HCT116 (cell line): ENCODE results near the gene LRRC61. TPM values are rescaled to one million over a fixed set of nuclear protein-coding genes. Genes with fewer than 3 reads are reported as not detected.

ENCODE experiments used
- ATAC-seq: fragments of 200-7000 bp; cut with Tn5 transposase; 2 replicates; pipeline ENCODE4 v1.9.1; 2020; ENCODE audit warnings: mild to moderate bottlenecking, moderate library complexity
- BruUV-seq: library from RNA; stranded (reverse); fragments of 400-500 nt; replicated peaks from 2 replicates; lab custom pipeline; 2021; lab: Mats Ljungman, UMichigan
- CTCF ChIA-PET: fragments of 300-600 bp; sonication (Branson Sonifier 250); formaldehyde crosslinking; loops from one replicate; lab custom pipeline; 2021; ENCODE audit warnings: antibody characterized with exemption; lab: Charles Lee
- POLR2A ChIA-PET: fragments of 300-600, 350-600 bp; sonication (Branson Sonifier 250); formaldehyde crosslinking; loops from one replicate; lab custom pipeline; 2021; ENCODE audit warnings: antibody characterized with exemption; lab: Charles Lee
- RAD21 ChIA-PET, 2 experiments: fragments of 300-600 bp; sonication (Branson Sonifier 250); formaldehyde crosslinking; loops; one replicate each; lab custom pipeline; 2023; ENCODE audit warnings: low total read pairs in 2 of 2; ENCODE audit not compliant: uncharacterized antibody in 2 of 2, unreplicated experiment in 2 of 2, low non-redundant PET in 1 of 2; lab: Charles Lee
- DNase-seq: peaks from one replicate; pipeline ENCODE4 v3.0.0-alpha.2; 2010; ENCODE audit warnings: low read depth, low spot score
- H2AFZ ChIP-seq: fragments of 200-600 bp; shearing (Covaris generic), sonication (generic); 2 replicates; pipeline ENCODE4 v1.6.1; 2017; ENCODE audit warnings: low read depth, mixed run types, mixed read lengths, antibody characterized with exemption, low read length; ENCODE audit not compliant: poor library complexity, severe bottlenecking
- H3K27ac ChIP-seq: 2 replicates; pipeline ENCODE4 v1.5.1; 2012; ENCODE audit warnings: low read depth, low read length
- H3K27me3 ChIP-seq: fragments of 200-600 bp; sonication (generic); 2 replicates; pipeline ENCODE4 v1.6.1; 2016; ENCODE audit warnings: mixed run types, low read length, mixed read lengths; ENCODE audit not compliant: insufficient read depth
- H3K36me3 ChIP-seq, 2 experiments: fragments of 200-500 bp in 1 of 2; fragments of 200-600 bp in 1 of 2; sonication (Bioruptor generic) in 1 of 2; sonication (generic) in 1 of 2; 2 replicates each; pipeline versions ENCODE4 v1.5.1 to v1.6.1; 2014 to 2016; ENCODE audit warnings: low read length in 2 of 2, inconsistent platforms in 1 of 2, mixed read lengths in 1 of 2, mixed run types in 1 of 2; ENCODE audit not compliant: insufficient read depth in 2 of 2, control insufficient read depth in 1 of 2
- H3K4me1 ChIP-seq, 2 experiments: fragments of 200-600 bp in 1 of 2; sonication (generic) in 1 of 2; 2 replicates each; pipeline versions ENCODE4 v1.5.1 to v1.6.1; 2012 to 2017; ENCODE audit warnings: low read length in 2 of 2, inconsistent platforms in 1 of 2, mild to moderate bottlenecking in 1 of 2, mixed read lengths in 1 of 2, mixed run types in 1 of 2, moderate library complexity in 1 of 2; ENCODE audit not compliant: insufficient read depth in 2 of 2, control insufficient read depth in 1 of 2
- H3K4me2 ChIP-seq: fragments of 200-600 bp; sonication (generic); 2 replicates; pipeline ENCODE4 v1.6.1; 2017; ENCODE audit warnings: mixed run types, low read length, mixed read lengths
- H3K4me3 ChIP-seq, 2 experiments: fragments of 200-600 bp in 1 of 2; sonication (generic) in 1 of 2; replicated peaks in 1 of 2; 2 replicates each; pipeline ENCODE4 v1.5.1; 2011 to 2016; ENCODE audit warnings: low read length in 2 of 2, control low read depth in 1 of 2, low read depth in 1 of 2, mild to moderate bottlenecking in 1 of 2, mixed read lengths in 1 of 2, mixed run types in 1 of 2
- H3K79me2 ChIP-seq: fragments of 200-600 bp; sonication (generic); 2 replicates; pipeline ENCODE4 v1.6.1; 2017; ENCODE audit warnings: mild to moderate bottlenecking, mixed run types, low read length, moderate library complexity, mixed read lengths; ENCODE audit not compliant: insufficient read depth
- H3K9ac ChIP-seq: fragments of 200-600 bp; sonication (generic); 2 replicates; pipeline ENCODE4 v1.6.1; 2016; ENCODE audit warnings: low read length, mixed read lengths
- H3K9me2 ChIP-seq: fragments of 200-600 bp; sonication (generic), shearing (Covaris generic); 2 replicates; pipeline ENCODE4 v1.6.1; 2017; ENCODE audit warnings: mixed run types, mild to moderate bottlenecking, moderate library complexity; ENCODE audit not compliant: insufficient read depth
- H3K9me3 ChIP-seq, 2 experiments: fragments of 200-500 bp in 1 of 2; fragments of 200-600 bp in 1 of 2; sonication (Bioruptor generic) in 1 of 2; sonication (generic) in 1 of 2; 2 replicates each; pipeline ENCODE4 v1.6.1; 2014 to 2017; ENCODE audit warnings: low read length in 2 of 2, mixed read lengths in 2 of 2, inconsistent platforms in 1 of 2, low read depth in 1 of 2, mild to moderate bottlenecking in 1 of 2, mixed run types in 1 of 2, moderate library complexity in 1 of 2; ENCODE audit not compliant: control insufficient read depth in 1 of 2, insufficient read depth in 1 of 2
- H4K20me1 ChIP-seq: fragments of 200-600 bp; sonication (generic), shearing (Covaris generic); 2 replicates; pipeline ENCODE4 v1.6.1; 2017; ENCODE audit warnings: mixed run types, mild to moderate bottlenecking, moderate library complexity; ENCODE audit not compliant: insufficient read depth
- CBX3 ChIP-seq: IDR thresholded peaks from 2 replicates; pipeline ENCODE4 v1.6.1; 2012; ENCODE audit warnings: low read depth
- CEBPB ChIP-seq: IDR thresholded peaks from 2 replicates; pipeline ENCODE4 v1.6.1; 2012; ENCODE audit warnings: low read depth
- EGR1 ChIP-seq: IDR thresholded peaks from 2 replicates; pipeline ENCODE4 v1.6.1; 2012; ENCODE audit warnings: low read depth
- EZH2 ChIP-seq: fragments of 200-600 bp; sonication (generic); IDR thresholded peaks from 2 replicates; pipeline ENCODE4 v1.6.1; 2017; ENCODE audit warnings: antibody characterized with exemption, mixed run types
- FOSL1 ChIP-seq: IDR thresholded peaks from 2 replicates; pipeline ENCODE4 v1.6.1; 2012; ENCODE audit warnings: low read depth
- POLR2A ChIP-seq: IDR thresholded peaks from 2 replicates; pipeline ENCODE4 v1.7.0; 2011; ENCODE audit warnings: borderline replicate concordance; ENCODE audit not compliant: insufficient read depth, insufficient read length; ENCODE audit errors: extremely low read depth
- POLR2AphosphoS5 ChIP-seq: IDR thresholded peaks from 2 replicates; pipeline ENCODE4 v1.6.1; 2011; ENCODE audit warnings: mild to moderate bottlenecking, low read depth, low read length, moderate library complexity
- RAD21 ChIP-seq: IDR thresholded peaks from 2 replicates; pipeline ENCODE4 v1.6.1; 2012; ENCODE audit warnings: low read depth, mild to moderate bottlenecking
- SIN3A ChIP-seq: IDR thresholded peaks from 2 replicates; pipeline ENCODE4 v1.6.1; 2012; ENCODE audit warnings: low read depth
- SP1 ChIP-seq: IDR thresholded peaks from 2 replicates; pipeline ENCODE4 v1.6.1; 2012; ENCODE audit warnings: low read depth
- SRF ChIP-seq: IDR thresholded peaks from 2 replicates; pipeline ENCODE4 v1.6.1; 2012; ENCODE audit warnings: low read depth
- TCF7L2 ChIP-seq: IDR thresholded peaks from 2 replicates; pipeline ENCODE4 v1.7.0; 2011; ENCODE audit warnings: borderline replicate concordance, inconsistent platforms; ENCODE audit not compliant: insufficient read depth, insufficient read length; ENCODE audit errors: extremely low read depth
- YY1 ChIP-seq: IDR thresholded peaks from 2 replicates; pipeline ENCODE4 v1.6.1; 2011; ENCODE audit warnings: low read length, low read depth, moderate library complexity, mild to moderate bottlenecking; ENCODE audit not compliant: insufficient replicate concordance; ENCODE audit errors: extremely low read depth
- ZFX ChIP-seq: fragments of 450-650 bp; IDR thresholded peaks from 2 replicates; pipeline ENCODE4 v1.6.1; 2017
- ZNF274 ChIP-seq: fragments of 200-500 bp; sonication (Bioruptor generic); IDR thresholded peaks from 2 replicates; pipeline ENCODE4 v1.6.1; 2014; ENCODE audit warnings: mild to moderate bottlenecking, low read depth, low read length, inconsistent platforms
- intact Hi-C: fragments of 100-400 bp; cut with micrococcal nuclease; formaldehyde crosslinking; loops from 2 replicates; pipeline ENCODE4 v1.10.0; 2022
- total RNA-seq: library from RNA; stranded (reverse); gene quantifications from one replicate; pipeline ENCODE4 v1.2.1, GENCODE V29; 2021; ENCODE audit not compliant: unreplicated experiment
- TF ChIP-seq, protein P1 (sequence below): IDR thresholded peaks from 2 replicates; pipeline ENCODE4 v1.6.1; 2011; ENCODE audit warnings: mild to moderate bottlenecking, low read length, moderate library complexity; ENCODE audit not compliant: insufficient replicate concordance; ENCODE audit errors: extremely low read depth
- TF ChIP-seq, protein P2 (sequence below): IDR thresholded peaks from 2 replicates; pipeline ENCODE4 v1.6.1; 2012; ENCODE audit warnings: low read depth
- TF ChIP-seq, protein P3 (sequence below): IDR thresholded peaks from 2 replicates; pipeline ENCODE4 v1.6.1; 2012

Gene LRRC61
- total RNA-seq, 1 experiment from 2014 or later: 12.0 TPM

DNA sequence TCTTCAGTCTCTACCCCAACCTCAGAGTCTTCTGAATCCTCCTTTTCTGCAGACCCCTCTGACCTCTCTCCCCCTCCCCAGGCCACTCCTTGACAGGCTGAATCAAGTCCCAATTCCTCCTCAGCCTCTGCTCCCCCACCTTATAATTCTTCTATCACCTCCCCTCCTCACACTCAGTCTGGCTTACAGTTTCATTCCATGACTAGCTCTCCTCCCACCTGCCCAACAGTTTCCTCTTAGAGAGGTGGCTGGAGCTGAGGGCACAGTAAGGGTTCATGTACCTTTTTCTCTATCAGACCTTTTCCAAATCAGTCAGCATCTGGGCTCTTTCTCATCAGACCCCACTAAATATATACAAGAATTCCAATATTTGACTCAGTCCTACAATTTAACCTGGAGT is 14.6 kb upstream of the LRRC61 start:
- RAD21 ChIA-PET: no interaction called here
- no peak for ATAC-seq
- Histone ChIP-seq H3K27ac (no peak overlapping the region), H4K20me1 (no peaks in the 10 kb centered on the region), H3K9me3 (no peaks in the 10 kb centered on the region), H3K36me3 (no peaks in the 10 kb centered on the region), H2AFZ (no peak overlapping the region), H3K4me2 (peak overlapping the region; percentile 57), H3K27me3 (no peaks in the 10 kb centered on the region), H3K9ac (no peak overlapping the region), H3K4me1 (peaks cover 9 to 34% of the 10 kb centered on the region in 2 experiments), H3K4me3 (no peak overlapping the region), H3K9me2 (no peaks in the 10 kb centered on the region), H3K79me2 (no peaks in the 10 kb centered on the region)
- intact Hi-C loops: loop anchor here (10.0 kb wide), 1 partner anchor 56 kb away; the partner anchor contains the start of gene REPIN1
- DNase-seq: no peak
- BruUV-seq: no TSS peak
- POLR2A ChIA-PET: interaction anchor here (0.8 kb wide), 1 partner anchor 11 kb away, joined by 3 read pairs; no protein-coding TSS in a partner anchor
- CTCF ChIA-PET: no interaction called here
- TF ChIP-seq ZNF274 (no peak), POLR2A (no peak), POLR2AphosphoS5 (no peak), YY1 (no peak), EZH2 (no peak), FOSL1 (no peak), ZFX (no peak), TCF7L2 (no peak), EGR1 (no peak), SP1 (no peak), SRF (no peak), SIN3A (no peak), RAD21 (no peak), CBX3 (no peak), CEBPB (no peak)
- TF ChIP-seq, protein P1, sequence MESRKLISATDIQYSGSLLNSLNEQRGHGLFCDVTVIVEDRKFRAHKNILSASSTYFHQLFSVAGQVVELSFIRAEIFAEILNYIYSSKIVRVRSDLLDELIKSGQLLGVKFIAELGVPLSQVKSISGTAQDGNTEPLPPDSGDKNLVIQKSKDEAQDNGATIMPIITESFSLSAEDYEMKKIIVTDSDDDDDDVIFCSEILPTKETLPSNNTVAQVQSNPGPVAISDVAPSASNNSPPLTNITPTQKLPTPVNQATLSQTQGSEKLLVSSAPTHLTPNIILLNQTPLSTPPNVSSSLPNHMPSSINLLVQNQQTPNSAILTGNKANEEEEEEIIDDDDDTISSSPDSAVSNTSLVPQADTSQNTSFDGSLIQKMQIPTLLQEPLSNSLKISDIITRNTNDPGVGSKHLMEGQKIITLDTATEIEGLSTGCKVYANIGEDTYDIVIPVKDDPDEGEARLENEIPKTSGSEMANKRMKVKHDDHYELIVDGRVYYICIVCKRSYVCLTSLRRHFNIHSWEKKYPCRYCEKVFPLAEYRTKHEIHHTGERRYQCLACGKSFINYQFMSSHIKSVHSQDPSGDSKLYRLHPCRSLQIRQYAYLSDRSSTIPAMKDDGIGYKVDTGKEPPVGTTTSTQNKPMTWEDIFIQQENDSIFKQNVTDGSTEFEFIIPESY: no peak
- TF ChIP-seq, protein P2, sequence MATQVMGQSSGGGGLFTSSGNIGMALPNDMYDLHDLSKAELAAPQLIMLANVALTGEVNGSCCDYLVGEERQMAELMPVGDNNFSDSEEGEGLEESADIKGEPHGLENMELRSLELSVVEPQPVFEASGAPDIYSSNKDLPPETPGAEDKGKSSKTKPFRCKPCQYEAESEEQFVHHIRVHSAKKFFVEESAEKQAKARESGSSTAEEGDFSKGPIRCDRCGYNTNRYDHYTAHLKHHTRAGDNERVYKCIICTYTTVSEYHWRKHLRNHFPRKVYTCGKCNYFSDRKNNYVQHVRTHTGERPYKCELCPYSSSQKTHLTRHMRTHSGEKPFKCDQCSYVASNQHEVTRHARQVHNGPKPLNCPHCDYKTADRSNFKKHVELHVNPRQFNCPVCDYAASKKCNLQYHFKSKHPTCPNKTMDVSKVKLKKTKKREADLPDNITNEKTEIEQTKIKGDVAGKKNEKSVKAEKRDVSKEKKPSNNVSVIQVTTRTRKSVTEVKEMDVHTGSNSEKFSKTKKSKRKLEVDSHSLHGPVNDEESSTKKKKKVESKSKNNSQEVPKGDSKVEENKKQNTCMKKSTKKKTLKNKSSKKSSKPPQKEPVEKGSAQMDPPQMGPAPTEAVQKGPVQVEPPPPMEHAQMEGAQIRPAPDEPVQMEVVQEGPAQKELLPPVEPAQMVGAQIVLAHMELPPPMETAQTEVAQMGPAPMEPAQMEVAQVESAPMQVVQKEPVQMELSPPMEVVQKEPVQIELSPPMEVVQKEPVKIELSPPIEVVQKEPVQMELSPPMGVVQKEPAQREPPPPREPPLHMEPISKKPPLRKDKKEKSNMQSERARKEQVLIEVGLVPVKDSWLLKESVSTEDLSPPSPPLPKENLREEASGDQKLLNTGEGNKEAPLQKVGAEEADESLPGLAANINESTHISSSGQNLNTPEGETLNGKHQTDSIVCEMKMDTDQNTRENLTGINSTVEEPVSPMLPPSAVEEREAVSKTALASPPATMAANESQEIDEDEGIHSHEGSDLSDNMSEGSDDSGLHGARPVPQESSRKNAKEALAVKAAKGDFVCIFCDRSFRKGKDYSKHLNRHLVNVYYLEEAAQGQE: no peak
- TF ChIP-seq, protein P3, sequence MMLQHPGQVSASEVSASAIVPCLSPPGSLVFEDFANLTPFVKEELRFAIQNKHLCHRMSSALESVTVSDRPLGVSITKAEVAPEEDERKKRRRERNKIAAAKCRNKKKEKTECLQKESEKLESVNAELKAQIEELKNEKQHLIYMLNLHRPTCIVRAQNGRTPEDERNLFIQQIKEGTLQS: no peak
